ENCODE results near the gene ESD. TPM values are rescaled to one million over a fixed set of nuclear protein-coding genes. Genes with fewer than 3 reads are reported as not detected.
A peak's percentile ranks its signal among the peaks of the same experiment; 100 is the strongest.

The ESD gene
- total and polyA plus RNA-seq, 2 donors (not counting 3 experiments of a cell fraction or from before 2014, with no cell fraction given) = 45.3 to 81.1 TPM

- intact Hi-C loops (cut with micrococcal nuclease) = no loop called here
- no TSS peak for BruUV-seq (replicated peaks)
- dilution Hi-C loops (cut with MboI; ENCODE audit: extremely low pct_ligation_motif_present, low sequenced_read_pairs) = no loop called here
- H3K36me3 ChIP-seq (ENCODE audit: control insufficient read depth in 2 of 2, extremely low read depth in 1 of 2, insufficient read depth in 2 of 2, low read length in 2 of 2) = no peaks in the 10 kb centered on the region
- H3K27me3 ChIP-seq (ENCODE audit: control insufficient read depth in 2 of 2, insufficient read depth in 2 of 2, low read length in 2 of 2) = peaks cover 0 to 6% of the 10 kb centered on the region in 2 experiments
- H3K4me3 ChIP-seq (replicated peaks in 1 of 3; ENCODE audit: insufficient read depth in 1 of 3, low read depth in 1 of 3, low read length in 3 of 3) = no peak overlapping the region
- H3K4me2 ChIP-seq (ENCODE audit: insufficient read depth, low read length) = no peak overlapping the region
- ChIA-PET POLR2A (no interaction called here), CTCF (no interaction called here)
- no peaks in the 10 kb centered on the region for H4K20me1 ChIP-seq (replicated peaks; ENCODE audit: control insufficient read depth, extremely low read depth, insufficient read depth, low read length)
- TF ChIP-seq MAX (IDR thresholded peaks at IDR 0.05; ENCODE audit: insufficient read depth, insufficient read length) (no peak), FOS (IDR thresholded peaks at IDR 0.05; ENCODE audit: borderline replicate concordance, insufficient read depth, low read length) (no peak), GATA2 (IDR thresholded peaks at IDR 0.05; ENCODE audit: insufficient read depth, insufficient read length, low read depth, low read length) (no peak), POLR2A (IDR thresholded peaks at IDR 0.05; ENCODE audit: low read depth, low read length) (no peak), JUN (IDR thresholded peaks at IDR 0.05; ENCODE audit: borderline replicate concordance, insufficient read depth, insufficient read length, low read depth) (no peak), MYC (IDR thresholded peaks at IDR 0.05; ENCODE audit: low read depth, low read length) (no peak), EZH2 (IDR thresholded peaks at IDR 0.05; ENCODE audit: borderline replicate concordance, low read depth, low read length, severe bottlenecking) (no peak), POLR2AphosphoS5 (IDR thresholded peaks at IDR 0.05; ENCODE audit: insufficient read depth, low read depth, low read length) (no peak)
- TF ChIP-seq, protein P1, sequence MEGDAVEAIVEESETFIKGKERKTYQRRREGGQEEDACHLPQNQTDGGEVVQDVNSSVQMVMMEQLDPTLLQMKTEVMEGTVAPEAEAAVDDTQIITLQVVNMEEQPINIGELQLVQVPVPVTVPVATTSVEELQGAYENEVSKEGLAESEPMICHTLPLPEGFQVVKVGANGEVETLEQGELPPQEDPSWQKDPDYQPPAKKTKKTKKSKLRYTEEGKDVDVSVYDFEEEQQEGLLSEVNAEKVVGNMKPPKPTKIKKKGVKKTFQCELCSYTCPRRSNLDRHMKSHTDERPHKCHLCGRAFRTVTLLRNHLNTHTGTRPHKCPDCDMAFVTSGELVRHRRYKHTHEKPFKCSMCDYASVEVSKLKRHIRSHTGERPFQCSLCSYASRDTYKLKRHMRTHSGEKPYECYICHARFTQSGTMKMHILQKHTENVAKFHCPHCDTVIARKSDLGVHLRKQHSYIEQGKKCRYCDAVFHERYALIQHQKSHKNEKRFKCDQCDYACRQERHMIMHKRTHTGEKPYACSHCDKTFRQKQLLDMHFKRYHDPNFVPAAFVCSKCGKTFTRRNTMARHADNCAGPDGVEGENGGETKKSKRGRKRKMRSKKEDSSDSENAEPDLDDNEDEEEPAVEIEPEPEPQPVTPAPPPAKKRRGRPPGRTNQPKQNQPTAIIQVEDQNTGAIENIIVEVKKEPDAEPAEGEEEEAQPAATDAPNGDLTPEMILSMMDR (IDR thresholded peaks at IDR 0.05; ENCODE audit: extremely low read depth in 1 of 2, insufficient read depth in 1 of 2, low read depth in 1 of 2, low read length in 2 of 2) = no peak
- no peak overlapping the region for H3K9ac ChIP-seq (replicated peaks; ENCODE audit: extremely low read depth, insufficient read depth, low read length)
- no peaks in the 10 kb centered on the region for H3K9me3 ChIP-seq (replicated peaks; ENCODE audit: control insufficient read depth, insufficient read depth, low read length)
- no peak overlapping the region for H2AFZ ChIP-seq (ENCODE audit: low read depth, low read length)
- H3K27ac ChIP-seq (ENCODE audit: insufficient read depth, low read depth, low read length) = no peak overlapping the region
- H3K4me1 ChIP-seq (ENCODE audit: control insufficient read depth, extremely low read depth, insufficient read depth, low read length) = no peaks in the 10 kb centered on the region
- peak; percentile 21 for DNase-seq (ENCODE audit: low read depth, low spot score)
- H3K9me1 ChIP-seq (replicated peaks; ENCODE audit: control insufficient read depth, extremely low read depth, insufficient read depth, low read length) = no peaks in the 10 kb centered on the region
- peak; percentile 43 for FAIRE-seq
- H3K79me2 ChIP-seq (ENCODE audit: control insufficient read depth, insufficient read depth, low read length) = no peaks in the 10 kb centered on the region
Observed at GRCh38 chr13:46817095-46817494, 20.1 kb upstream of the ESD start.

Data from endothelial cell of umbilical vein (primary cell).